ENCODE data around the gene KANSL1. TPM values are rescaled to one million over a fixed set of nuclear protein-coding genes. Genes with fewer than 3 reads are reported as not detected.

The KANSL1 gene
- total and polyA plus RNA-seq, 10 of the 15 experiments (the other 5 are each of a cell fraction or from before 2014, with no cell fraction given), result 4.7 to 60.6 (median 28.0) TPM

DNA sequence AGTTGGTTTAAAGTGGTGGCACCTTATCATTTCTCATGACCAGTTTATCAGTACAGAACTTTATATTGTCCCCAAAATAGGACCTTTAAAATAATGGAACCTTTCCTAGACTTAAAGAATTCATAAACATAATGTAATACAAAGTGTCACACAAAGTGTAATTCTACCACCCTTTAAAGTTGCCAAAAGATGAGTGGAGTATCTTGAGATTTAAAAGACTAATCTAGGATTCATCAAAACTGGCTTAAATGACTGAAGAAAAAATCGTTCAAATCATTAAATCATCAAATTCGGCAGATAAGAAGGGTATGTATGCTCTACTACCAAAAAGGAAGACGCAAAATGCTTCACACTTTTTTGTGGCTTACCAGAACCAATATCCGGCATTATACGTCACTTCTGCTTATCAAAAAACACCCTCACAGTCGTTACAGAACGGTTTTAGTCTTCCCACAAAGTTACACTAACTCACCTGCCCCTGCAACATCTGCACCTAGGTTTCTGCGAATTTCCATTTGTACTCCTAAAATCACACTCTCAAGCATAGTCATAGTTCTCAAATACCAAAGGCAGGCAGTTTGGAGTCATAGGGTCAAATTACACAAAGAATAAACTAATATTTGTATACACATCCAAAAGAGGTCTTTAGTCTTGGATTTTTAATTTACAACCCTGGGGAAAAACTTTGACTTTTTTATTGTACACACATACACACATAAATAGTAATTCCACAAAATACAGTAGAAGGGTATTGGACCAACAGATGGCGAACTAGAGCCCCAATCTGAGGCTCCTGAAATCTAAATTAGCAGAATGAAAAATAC lies 1.4 kb upstream of the KANSL1 start (continued):
- TF ChIP-seq, protein P1, sequence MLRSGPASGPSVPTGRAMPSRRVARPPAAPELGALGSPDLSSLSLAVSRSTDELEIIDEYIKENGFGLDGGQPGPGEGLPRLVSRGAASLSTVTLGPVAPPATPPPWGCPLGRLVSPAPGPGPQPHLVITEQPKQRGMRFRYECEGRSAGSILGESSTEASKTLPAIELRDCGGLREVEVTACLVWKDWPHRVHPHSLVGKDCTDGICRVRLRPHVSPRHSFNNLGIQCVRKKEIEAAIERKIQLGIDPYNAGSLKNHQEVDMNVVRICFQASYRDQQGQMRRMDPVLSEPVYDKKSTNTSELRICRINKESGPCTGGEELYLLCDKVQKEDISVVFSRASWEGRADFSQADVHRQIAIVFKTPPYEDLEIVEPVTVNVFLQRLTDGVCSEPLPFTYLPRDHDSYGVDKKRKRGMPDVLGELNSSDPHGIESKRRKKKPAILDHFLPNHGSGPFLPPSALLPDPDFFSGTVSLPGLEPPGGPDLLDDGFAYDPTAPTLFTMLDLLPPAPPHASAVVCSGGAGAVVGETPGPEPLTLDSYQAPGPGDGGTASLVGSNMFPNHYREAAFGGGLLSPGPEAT (IDR thresholded peaks at IDR 0.05; ENCODE audit: low read depth), result peak; percentile 72
- TF ChIP-seq RELA (IDR thresholded peaks at IDR 0.05; ENCODE audit: borderline replicate concordance, partially characterized antibody) (peak; percentile 60), TCF12 (IDR thresholded peaks at IDR 0.05; ENCODE audit: low read depth, low read length) (peak; percentile 82), CBFB (IDR thresholded peaks at IDR 0.05; ENCODE audit: low read depth) (peak; percentile 79; the same call in 1 of the 2 replicates), SP1 (IDR thresholded peaks at IDR 0.05; ENCODE audit: low read depth, low read length) (peak; percentile 81), ZNF592 (IDR thresholded peaks at IDR 0.05) (no peak), NBN (IDR thresholded peaks at IDR 0.05) (peak; percentile 93; the same call in 1 of the 2 replicates), SMC3 (IDR thresholded peaks at IDR 0.05; ENCODE audit: borderline replicate concordance, low read length) (peak; percentile 47; the same call in 1 of the 2 replicates), MXI1 (IDR thresholded peaks at IDR 0.05; ENCODE audit: low read depth, low read length) (peak; percentile 69; the same call in 1 of the 2 replicates), SRF (IDR thresholded peaks at IDR 0.05; ENCODE audit: low read depth in 2 of 2, low read length in 2 of 2) (peak in 1 of 2 experiments; percentile 96; a peak in 3 of 4 replicates), EP300 (IDR thresholded peaks at IDR 0.05; ENCODE audit: borderline replicate concordance in 1 of 2, control insufficient read depth in 1 of 2, low read depth in 2 of 2, low read length in 2 of 2) (peak; percentile 57 to 63; a peak in 3 of 4 replicates), BHLHE40 (IDR thresholded peaks at IDR 0.05; ENCODE audit: borderline replicate concordance in 1 of 2, low read depth in 2 of 2, low read length in 1 of 2) (peak in 1 of 2 experiments; percentile 70; a peak in 1 of 4 replicates), POLR2AphosphoS5 (IDR thresholded peaks at IDR 0.05; ENCODE audit: low read length) (peak; percentile 93), ZBTB33 (IDR thresholded peaks at IDR 0.05) (peak; percentile 52; the same call in 1 of the 2 replicates), PKNOX1 (IDR thresholded peaks at IDR 0.05) (peak; percentile 83), RAD21 (IDR thresholded peaks at IDR 0.05; ENCODE audit: insufficient read depth, low read depth, low read length) (peak; percentile 52), NR2F1 (conservative IDR thresholded peaks at IDR 0.05) (no peak)
- TF ChIP-seq, protein P2, sequence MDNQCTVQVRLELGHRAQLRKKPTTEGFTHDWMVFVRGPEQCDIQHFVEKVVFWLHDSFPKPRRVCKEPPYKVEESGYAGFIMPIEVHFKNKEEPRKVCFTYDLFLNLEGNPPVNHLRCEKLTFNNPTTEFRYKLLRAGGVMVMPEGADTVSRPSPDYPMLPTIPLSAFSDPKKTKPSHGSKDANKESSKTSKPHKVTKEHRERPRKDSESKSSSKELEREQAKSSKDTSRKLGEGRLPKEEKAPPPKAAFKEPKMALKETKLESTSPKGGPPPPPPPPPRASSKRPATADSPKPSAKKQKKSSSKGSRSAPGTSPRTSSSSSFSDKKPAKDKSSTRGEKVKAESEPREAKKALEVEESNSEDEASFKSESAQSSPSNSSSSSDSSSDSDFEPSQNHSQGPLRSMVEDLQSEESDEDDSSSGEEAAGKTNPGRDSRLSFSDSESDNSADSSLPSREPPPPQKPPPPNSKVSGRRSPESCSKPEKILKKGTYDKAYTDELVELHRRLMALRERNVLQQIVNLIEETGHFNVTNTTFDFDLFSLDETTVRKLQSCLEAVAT (IDR thresholded peaks at IDR 0.05), result peak; percentile 93
